Breast epithelium (tissue), 4 donors: ENCODE data around the gene CLDN6. TPM values are rescaled to one million over a fixed set of nuclear protein-coding genes. Genes with fewer than 3 reads are reported as not detected.

Experiments used
- DNase-seq, 2 donors: peaks; one replicate each; pipeline ENCODE4 v3.0.0-alpha.2; 2019; ENCODE audit warnings: low spot score in 2 of 2
- H3K27ac ChIP-seq, 2 donors: fragments of 200-600 bp; sonication (generic) in 1 of 2; one replicate each; pipeline ENCODE4 v1.5.1; 2016 to 2019; ENCODE audit warnings: mild to moderate bottlenecking in 1 of 2
- H3K27me3 ChIP-seq, 2 donors: fragments of 200-600 bp; sonication (generic) in 1 of 2; one replicate each; pipeline versions ENCODE4 v1.5.1 to v1.6.0; 2017 to 2019; ENCODE audit warnings: control low read depth in 1 of 2, mild to moderate bottlenecking in 1 of 2
- H3K36me3 ChIP-seq: fragments of 200-600 bp; one replicate; pipeline ENCODE4 v1.5.1; 2019
- H3K4me1 ChIP-seq, 2 donors: fragments of 200-600 bp; sonication (generic); one replicate each; pipeline ENCODE4 v1.5.1; 2016 to 2019; ENCODE audit warnings: control low read depth in 1 of 2
- H3K4me3 ChIP-seq, 3 donors: fragments of 200-600 bp; sonication (generic); 1 replicate in 2 of 3; 2 replicates in 1 of 3; pipeline ENCODE4 v1.5.1; 2016 to 2019; ENCODE audit warnings: mild to moderate bottlenecking in 3 of 3, moderate library complexity in 2 of 3
- H3K9me3 ChIP-seq, 2 donors: fragments of 200-600 bp; sonication (generic) in 1 of 2; one replicate each; pipeline ENCODE4 v1.5.1; 2016 to 2019; ENCODE audit warnings: control low read depth in 1 of 2
- POLR2A ChIP-seq: fragments of 450-650 bp; IDR thresholded peaks from one replicate; pipeline ENCODE4 v1.6.1; 2016; ENCODE audit warnings: antibody characterized with exemption, mild to moderate bottlenecking, moderate library complexity
- POLR2AphosphoS5 ChIP-seq, 3 donors: sonication (generic); formaldehyde crosslinking; IDR thresholded peaks; one replicate each; pipeline ENCODE4 v1.6.1; 2017; ENCODE audit warnings: antibody characterized with exemption in 3 of 3
- intact Hi-C: fragments of 100-400 bp; cut with DNase I; formaldehyde crosslinking; loops from one replicate; pipeline ENCODE4 v1.15.1; 2023; ENCODE audit warnings: low total_unique reads
- total RNA-seq, 3 donors: library from RNA; depleted of rRNA; stranded (reverse); fragments of >200 nt; gene quantifications; one replicate each; pipeline ENCODE4 v1.1.0, GENCODE V29; 2016
- TF ChIP-seq, protein P1 (sequence below), 3 donors: fragments of 450-650 bp; IDR thresholded peaks; one replicate each; pipeline ENCODE4 v1.5.1; 2016 to 2017; ENCODE audit warnings: antibody characterized with exemption in 3 of 3, mild to moderate bottlenecking in 3 of 3, moderate library complexity in 3 of 3

CLDN6 gene
- total RNA-seq, 3 donors from 2014 or later: not detected

DNA sequence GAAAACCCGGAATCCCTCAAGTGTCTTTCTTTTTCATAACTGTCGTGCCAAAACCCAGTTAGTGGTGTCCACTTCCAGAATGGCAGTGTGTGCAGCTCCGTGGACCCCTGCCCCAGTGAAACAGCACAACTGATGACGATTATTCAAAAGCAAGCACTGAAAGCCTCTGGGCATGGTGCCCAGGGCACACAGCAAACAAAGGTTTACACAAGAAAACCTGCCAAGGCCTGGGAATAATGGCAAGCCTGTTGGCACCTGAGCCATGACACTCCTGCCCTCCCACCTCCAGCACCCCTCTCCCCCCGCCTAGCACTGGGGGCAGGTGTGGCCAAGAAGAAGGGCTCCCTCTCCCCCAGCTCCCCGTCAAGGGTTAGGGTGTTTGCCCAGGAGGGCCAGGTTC, 40.5 kb downstream of the CLDN6 start:
- H3K4me3 ChIP-seq: no peak overlapping the region
- intact Hi-C loops: no loop called here
- no peak overlapping the region for H3K27ac ChIP-seq
- no peaks in the 10 kb centered on the region for H3K9me3 ChIP-seq
- TF ChIP-seq POLR2AphosphoS5 (IDR thresholded peaks at IDR 0.05) (no peak), POLR2A (no peak)
- TF ChIP-seq, protein P1, sequence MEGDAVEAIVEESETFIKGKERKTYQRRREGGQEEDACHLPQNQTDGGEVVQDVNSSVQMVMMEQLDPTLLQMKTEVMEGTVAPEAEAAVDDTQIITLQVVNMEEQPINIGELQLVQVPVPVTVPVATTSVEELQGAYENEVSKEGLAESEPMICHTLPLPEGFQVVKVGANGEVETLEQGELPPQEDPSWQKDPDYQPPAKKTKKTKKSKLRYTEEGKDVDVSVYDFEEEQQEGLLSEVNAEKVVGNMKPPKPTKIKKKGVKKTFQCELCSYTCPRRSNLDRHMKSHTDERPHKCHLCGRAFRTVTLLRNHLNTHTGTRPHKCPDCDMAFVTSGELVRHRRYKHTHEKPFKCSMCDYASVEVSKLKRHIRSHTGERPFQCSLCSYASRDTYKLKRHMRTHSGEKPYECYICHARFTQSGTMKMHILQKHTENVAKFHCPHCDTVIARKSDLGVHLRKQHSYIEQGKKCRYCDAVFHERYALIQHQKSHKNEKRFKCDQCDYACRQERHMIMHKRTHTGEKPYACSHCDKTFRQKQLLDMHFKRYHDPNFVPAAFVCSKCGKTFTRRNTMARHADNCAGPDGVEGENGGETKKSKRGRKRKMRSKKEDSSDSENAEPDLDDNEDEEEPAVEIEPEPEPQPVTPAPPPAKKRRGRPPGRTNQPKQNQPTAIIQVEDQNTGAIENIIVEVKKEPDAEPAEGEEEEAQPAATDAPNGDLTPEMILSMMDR (IDR thresholded peaks at IDR 0.05): no peak
- H3K27me3 ChIP-seq: no peaks in the 10 kb centered on the region
- no peak for DNase-seq
- peaks cover 0 to 3% of the 10 kb centered on the region in 2 donors for H3K4me1 ChIP-seq
- no peaks in the 10 kb centered on the region for H3K36me3 ChIP-seq

- H3K4me1 ChIP-seq: peaks cover 0 to 3% of the 10 kb centered on the region in 2 donors
- no peak for DNase-seq
Measured at GRCh38 chr16:2976673-2977072, 41.3 kb downstream of the CLDN6 start.

DNA sequence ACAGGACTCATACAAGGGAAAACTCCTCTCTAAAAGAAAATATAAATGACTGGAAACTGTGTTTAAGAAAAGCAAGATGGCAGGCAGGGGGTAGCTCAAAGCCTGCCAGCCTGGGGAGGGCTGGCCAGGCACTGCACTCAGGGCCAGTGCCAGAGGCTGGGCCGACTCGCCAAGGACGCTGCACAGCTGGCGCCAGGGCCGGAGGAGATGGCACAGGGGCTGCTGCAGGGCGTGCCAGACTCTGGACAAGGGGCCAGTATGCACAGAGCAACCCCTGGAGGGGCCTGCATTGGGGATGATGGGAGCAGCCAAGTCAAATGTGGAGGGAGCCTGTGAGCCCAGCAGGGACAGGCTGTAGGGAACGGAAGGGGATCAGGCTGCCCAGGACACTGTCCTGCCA, 41.8 kb downstream of the CLDN6 start:
- peaks cover 0 to 3% of the 10 kb centered on the region in 2 donors for H3K4me1 ChIP-seq
- no peaks in the 10 kb centered on the region for H3K36me3 ChIP-seq
- TF ChIP-seq, protein P1 (IDR thresholded peaks at IDR 0.05): no peak
- no peak for TF ChIP-seq POLR2AphosphoS5 (IDR thresholded peaks at IDR 0.05)
- TF ChIP-seq POLR2A: no peak
- intact Hi-C loops: no loop called here
- no peak overlapping the region for H3K4me3 ChIP-seq
- H3K27me3 ChIP-seq: no peaks in the 10 kb centered on the region
- H3K27ac ChIP-seq: no peak overlapping the region
- H3K9me3 ChIP-seq: no peaks in the 10 kb centered on the region
- DNase-seq: no peak

More at GRCh38 chr16:2976673-2977072, 41.3 kb downstream of the CLDN6 start:
- Histone ChIP-seq H3K36me3 (no peaks in the 10 kb centered on the region), H3K9me3 (no peaks in the 10 kb centered on the region), H3K27ac (no peak overlapping the region), H3K27me3 (no peaks in the 10 kb centered on the region), H3K4me3 (no peak overlapping the region)
- intact Hi-C loops: no loop called here
- TF ChIP-seq POLR2AphosphoS5 (IDR thresholded peaks at IDR 0.05): no peak
- TF ChIP-seq, protein P1 (IDR thresholded peaks at IDR 0.05): no peak
- TF ChIP-seq POLR2A: no peak

GRCh38 chr16:2975161-2975795, 42.7 kb downstream of the CLDN6 start:
- intact Hi-C loops: no loop called here
- Histone ChIP-seq H3K27me3 (no peaks in the 10 kb centered on the region), H3K9me3 (no peaks in the 10 kb centered on the region)

More at GRCh38 chr16:2975161-2975795, 42.7 kb downstream of the CLDN6 start:
- H3K36me3 ChIP-seq: no peaks in the 10 kb centered on the region
- H3K27ac ChIP-seq: no peak overlapping the region
- no peak for DNase-seq
- no peak overlapping the region for H3K4me3 ChIP-seq
- TF ChIP-seq, protein P1 (IDR thresholded peaks at IDR 0.05): no peak
- no peak for TF ChIP-seq POLR2AphosphoS5 (IDR thresholded peaks at IDR 0.05)
- peaks cover under 1 to 4% of the 10 kb centered on the region in 2 donors for H3K4me1 ChIP-seq
